ENCODE measurements around the gene JOSD2.

JOSD2 gene

GRCh38 chr19:50511069-50511822 is at the start of gene JOSD2:
TSS of gene JOSD2 (minus strand) at chr19:50511191. CDS start at chr19:50510431, 760 bp downstream.
- peak; percentile 95 for DNase-seq

DNA sequence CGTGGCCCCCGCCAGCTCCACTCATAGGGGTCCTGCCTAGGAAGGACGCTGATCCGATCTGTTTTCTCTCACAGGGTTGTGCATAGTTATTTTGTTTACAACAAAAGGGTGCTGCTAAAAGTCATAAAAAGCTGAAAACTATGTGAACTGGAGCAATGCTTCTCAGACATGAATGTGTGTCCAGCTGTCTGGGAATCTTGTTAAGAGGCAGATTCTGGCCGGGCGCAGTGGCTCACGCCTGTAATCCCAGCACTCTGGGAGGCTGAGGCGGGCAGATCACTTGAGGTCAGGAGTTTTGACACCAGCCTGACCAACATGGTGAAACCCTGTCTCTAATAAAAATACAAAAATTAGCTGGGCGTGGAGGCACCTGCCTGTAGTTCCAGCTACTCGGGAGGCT is 48.6 kb upstream of the JOSD2 start:
- no peak for DNase-seq

- DNase-seq: no peak
Measured at GRCh38 chr19:50558449-50558848, 47.5 kb upstream of the JOSD2 start.

DNA sequence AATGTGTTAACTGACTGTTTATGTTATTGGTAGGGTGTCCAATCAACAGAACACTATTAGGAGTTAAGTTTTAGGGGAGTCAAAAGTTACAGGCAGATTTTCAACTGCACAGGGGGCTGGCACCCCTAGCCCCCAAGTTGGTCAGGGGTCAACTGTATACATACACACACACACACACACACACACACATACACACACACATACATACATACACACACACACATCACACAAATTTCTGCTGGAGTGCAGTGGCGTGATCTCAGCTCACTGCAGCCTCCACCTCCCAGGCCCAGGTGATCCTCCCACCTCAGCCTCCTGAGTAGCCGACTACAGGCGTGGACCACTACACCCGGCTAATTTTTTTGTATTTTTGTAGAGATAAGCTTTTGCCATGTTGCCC is 47.0 kb upstream of the JOSD2 start:
- no peak for DNase-seq

DNA sequence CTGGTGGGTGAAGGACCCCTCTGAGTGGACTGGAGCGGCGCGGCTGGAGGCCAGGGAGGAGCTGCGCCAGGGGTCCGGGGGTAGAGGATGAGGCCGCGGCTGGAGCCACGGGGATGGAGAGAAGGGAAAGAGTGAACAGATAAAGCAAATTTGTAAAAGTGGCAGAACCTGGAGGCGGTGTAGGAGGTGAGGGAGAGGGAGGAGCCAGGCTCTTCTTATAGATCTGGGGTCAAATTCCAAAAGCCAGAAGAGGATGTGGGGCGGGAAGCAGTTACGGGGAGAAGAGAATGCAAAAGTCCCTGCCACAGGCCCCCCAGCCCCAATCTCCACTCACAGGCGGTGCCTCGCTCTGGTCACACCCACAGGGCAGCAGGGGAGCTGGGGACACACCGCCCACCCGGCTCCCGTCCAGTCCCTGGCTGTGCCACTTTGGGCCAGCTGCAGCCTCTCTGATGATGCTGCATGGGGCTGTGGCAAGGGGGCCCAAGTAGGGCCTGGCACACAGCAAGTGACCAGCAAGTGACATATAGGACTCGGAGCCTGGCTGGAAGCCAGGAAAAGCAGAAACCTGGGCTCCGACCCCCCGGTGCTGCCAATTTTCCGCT is 46.1 kb upstream of the JOSD2 start:
- DNase-seq: no peak

DNA sequence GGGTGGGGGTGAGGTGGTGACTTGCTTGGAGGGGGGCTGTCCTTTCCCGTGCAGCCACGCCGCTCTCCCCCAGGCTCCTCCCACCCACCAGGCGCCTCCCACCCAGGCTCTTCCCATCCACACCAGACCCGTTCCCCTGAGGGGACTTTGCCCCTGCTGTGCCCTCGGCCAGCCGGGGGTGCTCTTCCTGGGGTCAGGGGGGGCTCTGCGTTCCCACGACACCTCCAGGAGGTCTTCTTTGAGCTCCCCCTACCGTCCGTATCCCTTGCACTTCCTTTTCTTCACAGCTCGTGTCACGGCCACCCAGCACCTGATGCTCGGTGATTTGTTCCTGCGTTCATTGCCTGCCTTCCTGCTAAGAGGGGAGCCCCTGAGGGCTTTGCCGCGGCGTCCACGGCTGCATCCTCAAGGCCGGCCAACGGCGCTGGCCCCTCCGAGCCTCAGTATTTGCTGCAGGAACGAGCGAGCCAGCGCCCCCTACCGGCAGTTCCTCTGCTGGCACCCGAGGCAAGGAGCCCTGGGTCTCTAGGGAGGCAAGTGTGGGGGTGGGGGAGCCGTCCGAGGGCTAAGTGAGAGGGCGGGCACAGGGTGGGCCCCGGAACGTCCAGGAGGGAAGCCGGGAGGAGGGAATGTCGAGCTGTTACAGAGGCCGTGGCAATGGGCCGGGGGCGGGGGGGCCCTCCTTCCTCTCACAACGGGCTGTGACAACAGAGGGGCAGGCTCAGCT is 45.5 kb upstream of the JOSD2 start:
- peak; percentile 66 for DNase-seq

DNA sequence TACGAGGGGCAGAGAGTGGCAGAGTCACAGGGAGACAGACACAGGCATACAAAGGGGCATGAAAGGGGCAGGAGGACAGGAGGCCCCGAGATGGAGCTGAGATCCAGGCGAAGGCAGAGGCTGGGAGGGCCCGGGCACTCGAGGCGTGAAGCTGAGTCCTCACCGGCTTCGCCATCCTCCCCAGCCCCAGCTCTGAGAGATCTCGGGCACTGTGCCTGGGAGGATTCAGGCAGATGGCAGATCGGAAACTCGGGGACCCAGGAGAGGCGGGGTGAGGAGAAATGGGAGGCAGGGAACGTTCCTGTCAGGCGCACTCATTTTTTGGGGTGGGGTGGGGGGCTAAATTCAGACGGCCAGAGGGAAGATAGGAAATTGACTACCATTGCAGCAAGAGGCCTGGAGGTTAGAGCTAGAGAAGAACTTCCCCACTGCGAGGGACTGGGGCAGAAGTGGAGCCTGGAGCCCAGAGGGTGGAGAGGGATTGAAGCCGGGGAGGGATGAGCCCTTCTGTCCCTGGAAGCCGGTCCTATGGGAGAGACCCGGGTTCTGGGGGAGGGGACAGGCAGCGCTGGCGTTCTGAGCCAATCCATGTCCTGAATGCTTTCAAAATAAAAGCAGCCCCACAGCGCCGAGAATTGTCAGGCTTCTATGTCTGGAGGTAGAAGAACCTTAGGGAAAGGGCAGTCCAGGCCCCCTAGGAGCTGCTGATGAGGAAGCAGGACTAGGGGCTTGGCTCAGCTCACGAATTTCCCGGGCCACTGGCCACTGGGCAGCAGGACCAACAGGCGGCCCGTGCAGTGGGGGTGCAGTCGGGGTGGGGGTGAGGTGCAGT is 44.7 kb upstream of the JOSD2 start:
- DNase-seq: no peak

- DNase-seq: no peak
Measured at GRCh38 chr19:50555033-50555432, 44.0 kb upstream of the JOSD2 start.

DNA sequence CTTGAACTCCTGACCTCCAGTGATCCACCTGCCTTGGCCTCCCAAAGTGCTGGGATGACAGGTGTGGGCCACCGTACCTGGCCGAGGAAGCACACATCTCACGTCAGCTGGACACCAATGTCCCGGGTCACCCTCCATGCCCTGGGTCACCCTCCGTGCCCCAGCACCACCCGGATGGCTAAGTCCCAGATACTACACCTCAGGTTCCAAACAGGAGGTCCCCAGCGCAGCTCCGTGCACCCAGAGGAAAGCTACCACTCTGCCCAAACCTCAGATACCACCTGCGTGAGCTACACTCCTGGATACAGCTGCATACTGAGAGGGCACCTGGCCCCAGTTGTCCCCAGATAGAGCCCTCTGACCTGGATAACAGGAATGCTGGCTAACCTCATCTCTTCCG is 43.2 kb upstream of the JOSD2 start:
- DNase-seq: no peak

- no peak for DNase-seq
Measured at GRCh38 chr19:50553134-50553703, 42.2 kb upstream of the JOSD2 start.

- DNase-seq: no peak
Measured at GRCh38 chr19:50552540-50552939, 41.5 kb upstream of the JOSD2 start.

DNA sequence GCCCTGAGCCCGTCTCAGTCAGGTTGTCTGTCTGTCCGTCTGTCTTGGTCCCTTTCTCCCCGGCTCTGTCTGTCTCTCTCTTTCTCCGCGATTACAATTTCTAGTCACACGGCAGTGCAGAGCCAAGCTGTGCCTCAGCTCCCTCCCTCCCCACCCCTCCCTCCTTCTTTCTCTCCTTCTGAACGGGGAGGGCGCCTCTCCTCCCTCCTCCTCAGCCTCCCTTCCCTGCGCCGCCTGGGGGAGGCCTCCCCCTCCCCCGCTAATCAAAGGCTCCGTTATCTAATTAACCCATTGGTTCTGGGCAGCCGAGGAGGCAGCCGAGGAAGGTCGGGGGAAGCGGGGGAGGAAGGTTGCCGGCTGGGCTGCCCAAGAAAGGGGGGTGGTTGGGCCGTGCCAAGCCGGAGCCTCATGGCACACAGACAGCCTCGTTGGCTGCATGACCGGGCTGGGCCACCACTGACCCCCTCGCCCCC is 40.8 kb upstream of the JOSD2 start:
- DNase-seq: no peak

- no peak for DNase-seq
Measured at GRCh38 chr19:50551034-50551714, 40.2 kb upstream of the JOSD2 start.

DNA sequence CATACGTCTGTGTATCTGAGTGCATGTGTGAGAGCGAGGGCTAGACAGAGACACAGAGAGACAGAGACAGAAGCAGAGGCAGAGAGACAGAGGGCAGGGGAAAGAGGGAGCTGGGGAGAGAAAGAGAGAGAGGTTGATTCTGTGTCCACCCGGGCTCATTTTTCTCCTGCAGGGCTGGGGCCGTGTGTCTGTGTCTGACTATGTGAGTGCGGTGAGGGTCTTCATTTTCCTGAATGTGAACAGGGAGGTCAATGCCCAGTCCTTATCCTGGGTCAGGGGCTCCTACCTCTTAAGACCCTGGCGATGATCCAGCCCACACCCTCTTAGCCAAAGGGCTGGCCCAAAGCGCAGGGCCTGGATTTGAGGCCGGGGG is 39.6 kb upstream of the JOSD2 start:
- DNase-seq: no peak

GRCh38 chr19:50549927-50550593 is 39.1 kb upstream of the JOSD2 start:
- DNase-seq: no peak

GRCh38 chr19:50549059-50549926 is 38.3 kb upstream of the JOSD2 start:
- DNase-seq: no peak

GRCh38 chr19:50548191-50549058 is 37.4 kb upstream of the JOSD2 start:
- DNase-seq: no peak

- DNase-seq: no peak
Measured at GRCh38 chr19:50547385-50548190, 36.6 kb upstream of the JOSD2 start.

Data from activated gamma-delta T cell treated with Interleukin-2 at 50 U/mL for 16 hours (primary cell).